Measurements from ENCODE around the gene TBL3. TPM values are rescaled to one million over a fixed set of nuclear protein-coding genes. Genes with fewer than 3 reads are reported as not detected.

Gene TBL3
- total and polyA plus RNA-seq, 4 donors = 12.5 to 24.3 (median 14.2) TPM

DNA sequence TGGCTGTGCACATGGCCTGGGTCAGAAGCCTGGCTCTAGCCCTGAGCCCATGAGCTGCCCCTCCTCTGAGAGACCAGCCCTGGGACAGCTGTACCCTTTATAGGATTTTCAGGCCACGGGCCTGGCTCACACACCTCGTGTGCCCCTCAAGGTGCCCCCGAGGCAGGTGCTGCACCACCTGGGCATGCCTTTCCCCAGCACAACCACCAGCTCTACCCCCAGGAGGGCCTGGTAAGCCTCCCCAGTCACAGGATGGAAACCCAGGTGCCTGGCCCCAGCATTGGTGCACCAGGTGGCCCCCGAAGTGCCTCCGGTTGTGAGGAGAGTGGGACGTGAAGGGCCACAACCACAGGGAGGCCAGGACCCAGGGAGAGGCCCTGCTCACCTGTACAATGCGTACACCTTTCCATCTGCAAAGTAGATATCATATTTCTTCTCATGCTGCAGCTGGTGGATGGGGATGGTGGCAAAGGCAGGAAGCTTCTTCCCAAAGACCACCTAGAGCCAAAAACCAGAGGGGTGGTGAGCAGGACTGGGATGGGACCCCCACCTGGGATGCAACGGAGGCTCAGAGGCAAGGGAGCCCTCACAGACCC is 31.5 kb downstream of the TBL3 start:
- Histone ChIP-seq H3K27me3 (ENCODE audit: control insufficient read depth in 4 of 4, insufficient read depth in 4 of 4, low read length in 3 of 4) (no peaks in the 10 kb centered on the region), H3K9ac (ENCODE audit: low read depth in 1 of 2, low read length in 2 of 2) (no peak overlapping the region), H3K36me3 (ENCODE audit: control insufficient read depth in 4 of 4, insufficient read depth in 3 of 4, low read depth in 1 of 4, low read length in 3 of 4) (peaks cover 19 to 49% (median 22%) of the 10 kb centered on the region in 4 donors), H3K4me3 (ENCODE audit: low read depth in 1 of 3, low read length in 3 of 3) (no peak overlapping the region), H3K4me1 (ENCODE audit: control insufficient read depth in 4 of 4, insufficient read depth in 4 of 4, low read length in 3 of 4) (peaks cover 36 to 48% (median 41%) of the 10 kb centered on the region in 4 donors), H3K27ac (ENCODE audit: low read depth in 1 of 2, low read length in 2 of 2) (no peak overlapping the region), H3K9me3 (ENCODE audit: control insufficient read depth in 4 of 4, low read length in 3 of 4) (no peaks in the 10 kb centered on the region)
- TF ChIP-seq JUND (IDR thresholded peaks at IDR 0.05) = no peak
- TF ChIP-seq, protein P1, sequence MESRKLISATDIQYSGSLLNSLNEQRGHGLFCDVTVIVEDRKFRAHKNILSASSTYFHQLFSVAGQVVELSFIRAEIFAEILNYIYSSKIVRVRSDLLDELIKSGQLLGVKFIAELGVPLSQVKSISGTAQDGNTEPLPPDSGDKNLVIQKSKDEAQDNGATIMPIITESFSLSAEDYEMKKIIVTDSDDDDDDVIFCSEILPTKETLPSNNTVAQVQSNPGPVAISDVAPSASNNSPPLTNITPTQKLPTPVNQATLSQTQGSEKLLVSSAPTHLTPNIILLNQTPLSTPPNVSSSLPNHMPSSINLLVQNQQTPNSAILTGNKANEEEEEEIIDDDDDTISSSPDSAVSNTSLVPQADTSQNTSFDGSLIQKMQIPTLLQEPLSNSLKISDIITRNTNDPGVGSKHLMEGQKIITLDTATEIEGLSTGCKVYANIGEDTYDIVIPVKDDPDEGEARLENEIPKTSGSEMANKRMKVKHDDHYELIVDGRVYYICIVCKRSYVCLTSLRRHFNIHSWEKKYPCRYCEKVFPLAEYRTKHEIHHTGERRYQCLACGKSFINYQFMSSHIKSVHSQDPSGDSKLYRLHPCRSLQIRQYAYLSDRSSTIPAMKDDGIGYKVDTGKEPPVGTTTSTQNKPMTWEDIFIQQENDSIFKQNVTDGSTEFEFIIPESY (IDR thresholded peaks at IDR 0.05) = no peak
- TF ChIP-seq YY1 (IDR thresholded peaks at IDR 0.05) = no peak
- no peak for TF ChIP-seq GABPA (IDR thresholded peaks at IDR 0.05 in 1 of 2, conservative IDR thresholded peaks at IDR 0.05 in 1 of 2)
- TF ChIP-seq NR2F2 (IDR thresholded peaks at IDR 0.05) = no peak
- WGBS = 79% methylated on average over 8 of the region's 8 CpGs
- DNase-seq (ENCODE audit: low spot score) = no peak

DNA sequence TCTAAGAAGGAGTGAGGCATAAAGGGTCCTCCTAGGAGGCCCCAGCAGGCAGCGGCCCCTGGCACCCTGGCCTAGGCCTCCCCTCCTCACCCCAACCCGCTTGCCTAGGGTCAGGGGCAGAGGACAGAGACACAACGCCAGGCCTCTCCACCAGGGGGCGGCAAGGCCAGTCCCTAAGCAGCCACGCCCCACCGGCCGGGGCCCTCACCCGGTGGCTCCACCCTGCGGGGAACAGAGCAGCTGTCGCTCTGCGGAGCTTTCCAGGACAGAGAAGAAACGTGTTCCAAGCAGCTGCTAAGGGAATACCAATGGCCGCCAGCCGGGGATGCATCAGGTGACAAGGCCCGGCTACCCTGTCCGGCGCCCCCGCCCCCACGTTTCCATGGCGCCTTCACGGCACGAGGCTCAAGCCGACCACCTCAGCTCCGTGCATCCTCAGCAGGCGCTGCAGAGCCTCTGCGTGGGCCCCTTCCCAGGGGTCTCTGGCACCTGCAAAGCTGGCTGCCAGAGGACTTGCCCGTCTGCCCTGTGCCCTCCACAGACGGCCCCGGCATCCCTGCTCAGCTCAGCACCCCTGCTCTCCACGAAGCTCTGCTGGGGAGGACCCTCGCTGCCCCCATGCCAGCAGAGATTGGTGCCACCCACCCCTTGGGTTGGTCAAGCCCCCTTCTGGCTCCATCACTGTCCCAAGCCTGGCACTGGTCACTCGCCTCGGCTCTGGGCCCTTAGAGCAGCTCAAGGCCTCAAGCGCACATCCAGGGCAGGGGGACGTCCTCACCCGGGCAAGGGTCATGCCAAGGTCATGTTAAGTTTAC is 32.2 kb downstream of the TBL3 start:
- no peak overlapping the region for H3K27ac ChIP-seq (ENCODE audit: low read depth in 1 of 2, low read length in 2 of 2)
- no peaks in the 10 kb centered on the region for H3K9me3 ChIP-seq (ENCODE audit: control insufficient read depth in 4 of 4, low read length in 3 of 4)
- no peaks in the 10 kb centered on the region for H3K27me3 ChIP-seq (ENCODE audit: control insufficient read depth in 4 of 4, insufficient read depth in 4 of 4, low read length in 3 of 4)
- H3K36me3 ChIP-seq (ENCODE audit: control insufficient read depth in 4 of 4, insufficient read depth in 3 of 4, low read depth in 1 of 4, low read length in 3 of 4) = peaks cover 17 to 43% (median 21%) of the 10 kb centered on the region in 4 donors
- H3K9ac ChIP-seq (ENCODE audit: low read depth in 1 of 2, low read length in 2 of 2) = no peak overlapping the region
- TF ChIP-seq RXRA (IDR thresholded peaks at IDR 0.05) (peak in 1 of 2 donors; percentile 54), HNF4G (IDR thresholded peaks at IDR 0.05) (no peak), SP1 (IDR thresholded peaks at IDR 0.05) (peak; percentile 32), RAD21 (IDR thresholded peaks at IDR 0.05) (peak; percentile 71 to 85), REST (IDR thresholded peaks at IDR 0.05) (no peak)
- TF ChIP-seq, protein P2, sequence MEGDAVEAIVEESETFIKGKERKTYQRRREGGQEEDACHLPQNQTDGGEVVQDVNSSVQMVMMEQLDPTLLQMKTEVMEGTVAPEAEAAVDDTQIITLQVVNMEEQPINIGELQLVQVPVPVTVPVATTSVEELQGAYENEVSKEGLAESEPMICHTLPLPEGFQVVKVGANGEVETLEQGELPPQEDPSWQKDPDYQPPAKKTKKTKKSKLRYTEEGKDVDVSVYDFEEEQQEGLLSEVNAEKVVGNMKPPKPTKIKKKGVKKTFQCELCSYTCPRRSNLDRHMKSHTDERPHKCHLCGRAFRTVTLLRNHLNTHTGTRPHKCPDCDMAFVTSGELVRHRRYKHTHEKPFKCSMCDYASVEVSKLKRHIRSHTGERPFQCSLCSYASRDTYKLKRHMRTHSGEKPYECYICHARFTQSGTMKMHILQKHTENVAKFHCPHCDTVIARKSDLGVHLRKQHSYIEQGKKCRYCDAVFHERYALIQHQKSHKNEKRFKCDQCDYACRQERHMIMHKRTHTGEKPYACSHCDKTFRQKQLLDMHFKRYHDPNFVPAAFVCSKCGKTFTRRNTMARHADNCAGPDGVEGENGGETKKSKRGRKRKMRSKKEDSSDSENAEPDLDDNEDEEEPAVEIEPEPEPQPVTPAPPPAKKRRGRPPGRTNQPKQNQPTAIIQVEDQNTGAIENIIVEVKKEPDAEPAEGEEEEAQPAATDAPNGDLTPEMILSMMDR (IDR thresholded peaks at IDR 0.05; ENCODE audit: low read depth, low read length, missing input control) = peak; percentile 80
- WGBS = 37% methylated on average over 36 of the region's 36 CpGs
- peaks cover 36 to 51% (median 45%) of the 10 kb centered on the region in 4 donors for H3K4me1 ChIP-seq (ENCODE audit: control insufficient read depth in 4 of 4, insufficient read depth in 4 of 4, low read length in 3 of 4)
- peak; percentile 92 for DNase-seq (ENCODE audit: low spot score)
- no peak overlapping the region for H3K4me3 ChIP-seq (ENCODE audit: low read depth in 1 of 3, low read length in 3 of 3)
